ENCODE data around the gene GM2A. TPM values are rescaled to one million over a fixed set of nuclear protein-coding genes. Genes with fewer than 3 reads are reported as not detected.

GM2A gene
- total and polyA plus RNA-seq, 9 of the 15 experiments (the other 6 are each of a cell fraction or from before 2014, with no cell fraction given), result 5.8 to 36.0 (median 10.0) TPM

DNA sequence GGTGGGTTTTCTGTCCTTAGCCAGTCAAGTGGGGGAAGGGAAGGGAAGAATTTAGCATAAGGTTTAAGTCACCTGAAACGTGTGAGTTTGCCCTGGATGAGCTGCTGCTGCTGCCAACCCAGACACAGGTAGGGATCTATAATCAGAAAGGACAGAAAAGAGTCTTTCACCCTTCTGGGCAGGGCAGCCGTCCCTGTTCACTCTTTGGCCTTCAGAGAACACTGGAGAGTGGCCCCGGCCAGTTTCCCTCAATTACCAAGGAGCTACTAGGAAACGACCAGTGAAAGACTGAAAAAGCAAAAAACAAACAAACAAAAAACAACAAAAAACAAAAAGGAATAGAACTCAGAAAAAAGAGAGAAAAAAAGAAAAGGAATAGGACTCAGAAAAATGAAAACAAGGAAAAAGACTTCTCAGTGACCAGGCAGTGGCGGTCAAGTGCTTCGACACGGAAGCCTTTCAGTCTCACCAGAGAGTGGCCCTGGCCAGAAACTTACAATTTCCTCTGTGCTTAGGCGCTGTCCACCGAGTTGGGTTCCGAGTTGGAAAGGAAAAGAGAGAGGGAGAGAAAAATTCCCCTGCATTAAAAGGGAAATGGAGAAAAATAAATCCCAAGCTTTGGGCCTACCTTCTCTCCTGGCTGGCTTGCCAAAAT, 2.5 kb upstream of the GM2A start (continued):
- TF ChIP-seq, protein P1, sequence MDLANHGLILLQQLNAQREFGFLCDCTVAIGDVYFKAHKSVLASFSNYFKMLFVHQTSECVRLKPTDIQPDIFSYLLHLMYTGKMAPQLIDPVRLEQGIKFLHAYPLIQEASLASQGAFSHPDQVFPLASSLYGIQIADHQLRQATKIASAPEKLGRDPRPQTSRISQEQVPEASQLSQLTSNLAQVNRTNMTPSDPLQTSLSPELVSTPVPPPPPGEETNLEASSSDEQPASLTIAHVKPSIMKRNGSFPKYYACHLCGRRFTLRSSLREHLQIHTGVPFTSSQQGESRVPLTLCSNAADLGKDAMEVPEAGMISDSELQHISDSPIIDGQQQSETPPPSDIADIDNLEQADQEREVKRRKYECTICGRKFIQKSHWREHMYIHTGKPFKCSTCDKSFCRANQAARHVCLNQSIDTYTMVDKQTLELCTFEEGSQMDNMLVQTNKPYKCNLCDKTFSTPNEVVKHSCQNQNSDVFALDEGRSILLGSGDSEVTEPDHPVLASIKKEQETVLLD (IDR thresholded peaks at IDR 0.05), result 0 out of 2 replicates have a peak, but pooled peaks have one; percentile 19
- TF ChIP-seq SMARCA4 (IDR thresholded peaks at IDR 0.05) (0 out of 2 replicates have a peak, but pooled peaks have one; percentile 11), ZBTB1 (CRISPR knock-in tag; IDR thresholded peaks at IDR 0.05; ENCODE audit: borderline replicate concordance, low read depth) (no peak), RAD21 (CRISPR knock-in tag; conservative IDR thresholded peaks at IDR 0.05 in 1 of 2, IDR thresholded peaks at IDR 0.05 in 1 of 2) (0 out of 4 replicates have a peak, but pooled peaks have one; percentile 7 to 22), ZFX (CRISPR knock-in tag; IDR thresholded peaks at IDR 0.05) (peak; percentile 21; the same call in 1 of the 2 replicates), EHMT2 (IDR thresholded peaks at IDR 0.05) (peak; percentile 14; the same call in 1 of the 2 replicates), TEAD1 (CRISPR knock-in tag; IDR thresholded peaks at IDR 0.05) (no peak), ZEB2 (IDR thresholded peaks at IDR 0.05) (no peak), LARP7 (IDR thresholded peaks at IDR 0.05) (0 out of 2 replicates have a peak, but pooled peaks have one; percentile 23)
- TF ChIP-seq, protein P2, sequence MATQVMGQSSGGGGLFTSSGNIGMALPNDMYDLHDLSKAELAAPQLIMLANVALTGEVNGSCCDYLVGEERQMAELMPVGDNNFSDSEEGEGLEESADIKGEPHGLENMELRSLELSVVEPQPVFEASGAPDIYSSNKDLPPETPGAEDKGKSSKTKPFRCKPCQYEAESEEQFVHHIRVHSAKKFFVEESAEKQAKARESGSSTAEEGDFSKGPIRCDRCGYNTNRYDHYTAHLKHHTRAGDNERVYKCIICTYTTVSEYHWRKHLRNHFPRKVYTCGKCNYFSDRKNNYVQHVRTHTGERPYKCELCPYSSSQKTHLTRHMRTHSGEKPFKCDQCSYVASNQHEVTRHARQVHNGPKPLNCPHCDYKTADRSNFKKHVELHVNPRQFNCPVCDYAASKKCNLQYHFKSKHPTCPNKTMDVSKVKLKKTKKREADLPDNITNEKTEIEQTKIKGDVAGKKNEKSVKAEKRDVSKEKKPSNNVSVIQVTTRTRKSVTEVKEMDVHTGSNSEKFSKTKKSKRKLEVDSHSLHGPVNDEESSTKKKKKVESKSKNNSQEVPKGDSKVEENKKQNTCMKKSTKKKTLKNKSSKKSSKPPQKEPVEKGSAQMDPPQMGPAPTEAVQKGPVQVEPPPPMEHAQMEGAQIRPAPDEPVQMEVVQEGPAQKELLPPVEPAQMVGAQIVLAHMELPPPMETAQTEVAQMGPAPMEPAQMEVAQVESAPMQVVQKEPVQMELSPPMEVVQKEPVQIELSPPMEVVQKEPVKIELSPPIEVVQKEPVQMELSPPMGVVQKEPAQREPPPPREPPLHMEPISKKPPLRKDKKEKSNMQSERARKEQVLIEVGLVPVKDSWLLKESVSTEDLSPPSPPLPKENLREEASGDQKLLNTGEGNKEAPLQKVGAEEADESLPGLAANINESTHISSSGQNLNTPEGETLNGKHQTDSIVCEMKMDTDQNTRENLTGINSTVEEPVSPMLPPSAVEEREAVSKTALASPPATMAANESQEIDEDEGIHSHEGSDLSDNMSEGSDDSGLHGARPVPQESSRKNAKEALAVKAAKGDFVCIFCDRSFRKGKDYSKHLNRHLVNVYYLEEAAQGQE (IDR thresholded peaks at IDR 0.05; ENCODE audit: borderline replicate concordance), result peak; percentile 55; the same call in 1 of the 2 replicates
- TF ChIP-seq, protein P2 (CRISPR knock-in tag; IDR thresholded peaks at IDR 0.05; ENCODE audit: low read depth), result 0 out of 2 replicates have a peak, but pooled peaks have one; percentile 55
- TF ChIP-seq, protein P3, sequence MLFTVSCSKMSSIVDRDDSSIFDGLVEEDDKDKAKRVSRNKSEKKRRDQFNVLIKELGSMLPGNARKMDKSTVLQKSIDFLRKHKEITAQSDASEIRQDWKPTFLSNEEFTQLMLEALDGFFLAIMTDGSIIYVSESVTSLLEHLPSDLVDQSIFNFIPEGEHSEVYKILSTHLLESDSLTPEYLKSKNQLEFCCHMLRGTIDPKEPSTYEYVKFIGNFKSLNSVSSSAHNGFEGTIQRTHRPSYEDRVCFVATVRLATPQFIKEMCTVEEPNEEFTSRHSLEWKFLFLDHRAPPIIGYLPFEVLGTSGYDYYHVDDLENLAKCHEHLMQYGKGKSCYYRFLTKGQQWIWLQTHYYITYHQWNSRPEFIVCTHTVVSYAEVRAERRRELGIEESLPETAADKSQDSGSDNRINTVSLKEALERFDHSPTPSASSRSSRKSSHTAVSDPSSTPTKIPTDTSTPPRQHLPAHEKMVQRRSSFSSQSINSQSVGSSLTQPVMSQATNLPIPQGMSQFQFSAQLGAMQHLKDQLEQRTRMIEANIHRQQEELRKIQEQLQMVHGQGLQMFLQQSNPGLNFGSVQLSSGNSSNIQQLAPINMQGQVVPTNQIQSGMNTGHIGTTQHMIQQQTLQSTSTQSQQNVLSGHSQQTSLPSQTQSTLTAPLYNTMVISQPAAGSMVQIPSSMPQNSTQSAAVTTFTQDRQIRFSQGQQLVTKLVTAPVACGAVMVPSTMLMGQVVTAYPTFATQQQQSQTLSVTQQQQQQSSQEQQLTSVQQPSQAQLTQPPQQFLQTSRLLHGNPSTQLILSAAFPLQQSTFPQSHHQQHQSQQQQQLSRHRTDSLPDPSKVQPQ (CRISPR knock-in tag; IDR thresholded peaks at IDR 0.05; ENCODE audit: borderline replicate concordance), result no peak
